Measurements from ENCODE around the gene EFS.

GRCh38 chr14:23384364-23385080, 19.6 kb upstream of the EFS start:
- TF ChIP-seq CTCF (optimal IDR thresholded peaks at IDR 0.05 in 1 of 3, IDR thresholded peaks at IDR 0.05 in 1 of 3, conservative IDR thresholded peaks at IDR 0.05 in 1 of 3; ENCODE audit: extremely low read depth in 1 of 3, insufficient read depth in 2 of 3, low read length in 3 of 3) = no peak
- no peak for TF ChIP-seq EZH2 (IDR thresholded peaks at IDR 0.05; ENCODE audit: low read length)
